Ovary (tissue), 9 donors: ENCODE data around the gene DACH1. TPM values are rescaled to one million over a fixed set of nuclear protein-coding genes. Genes with fewer than 3 reads are reported as not detected.

Experiments used
- DNase-seq, 5 donors: peaks; one replicate each; pipeline ENCODE4 v3.0.0-alpha.2; 2019 to 2020
- H3K27ac ChIP-seq, 2 donors: fragments of 200-600 bp; one replicate each; pipeline versions ENCODE4 v1.5.1 to v1.8.0; 2019 to 2022
- H3K27me3 ChIP-seq: fragments of 200-600 bp; one replicate; pipeline ENCODE4 v1.8.0; 2022
- H3K36me3 ChIP-seq: fragments of 200-600 bp; sonication (generic); one replicate; pipeline ENCODE4 v1.5.1; 2019
- H3K4me1 ChIP-seq: one replicate; pipeline ENCODE4 v1.8.1; 2013; ENCODE audit warnings: mild to moderate bottlenecking, moderate library complexity; ENCODE audit not compliant: insufficient read depth
- H3K4me3 ChIP-seq: fragments of 200-600 bp; sonication (generic); one replicate; pipeline ENCODE4 v1.5.1; 2017
- H3K9me3 ChIP-seq, 2 donors: fragments of 200-600 bp in 1 of 2; sonication (generic) in 1 of 2; one replicate each; pipeline versions ENCODE4 v1.5.1 to v1.8.1; 2013 to 2019; ENCODE audit warnings: mild to moderate bottlenecking in 1 of 2, moderate library complexity in 1 of 2
- CTCF ChIP-seq, 3 donors: fragments of 450-650 bp in 2 of 3; fragments of 200-600 bp in 1 of 3; IDR thresholded peaks; one replicate each; pipeline versions ENCODE4 v1.5.1 to v1.8.0; 2016 to 2022; ENCODE audit warnings: antibody characterized with exemption in 3 of 3, mild to moderate bottlenecking in 1 of 3
- EP300 ChIP-seq: sonication (generic); formaldehyde crosslinking; IDR thresholded peaks from one replicate; pipeline ENCODE4 v1.6.1; 2017; ENCODE audit warnings: antibody characterized with exemption
- POLR2A ChIP-seq: fragments of 450-650 bp; IDR thresholded peaks from one replicate; pipeline ENCODE4 v1.6.1; 2017; ENCODE audit warnings: antibody characterized with exemption, mild to moderate bottlenecking, moderate library complexity
- WGBS, 3 donors: extraction: QIAGEN DNeasy Blood & Tissue Kit in 1 of 3; methylation state at CpG; one replicate each; pipeline versions ENCODE4 v1.1.5 to v1.1.7; 2013 to 2017; 5-methylcytosine and 5-hydroxymethylcytosine counted together
- intact Hi-C, 4 donors: fragments of 100-400 bp; cut with DNase I; formaldehyde crosslinking; loops; one replicate each; pipeline versions ENCODE4 v1.11.0 to v1.15.1; 2022 to 2023
- polyA plus RNA-seq, 2 donors: library from polyadenylated mRNA; stranded (reverse); fragments of 200-250 nt in 1 of 2; fragments of 350-450 nt in 1 of 2; fragmentation: Illumina TruSeq in 1 of 2; extraction: RNeasy Lipid Tissue Mini Kit (QIAGEN cat#74804) in 1 of 2; gene quantifications; one replicate each; pipeline ENCODE4 v1.2.3, GENCODE V29; 2013 to 2014
- total RNA-seq, 7 donors: library from RNA; depleted of rRNA in 2 of 7; stranded (reverse); fragments of >200 nt in 2 of 7; fragmentation: NEBNext Ultra II Directional in 3 of 7; extraction: Animal tissue kit (Norgen Biotek cat#: 25700) in 3 of 7; gene quantifications; one replicate each; pipeline versions ENCODE4 v1.1.0 to v1.2.4, GENCODE V29; 2016 to 2023
- donor health status: DM: no; HTN: no; CAD: no; lungs with moderate emphysema.
- donor health status: DM: no; HTN: no; CAD: no.
- donor health status: Bipolar disorder and iron deficiency.
- donor health status: DM: yes; HTN: yes; CAD: no.
- donor health status: DM: no; HTN: no; CAD: no.
- donor health status: DM: yes; HTN: yes; CAD: no.

The DACH1 gene
- total and polyA plus RNA-seq, 9 donors: 0.91 to 3.2 (median 1.7) TPM

- Histone ChIP-seq H3K4me1 (no peaks in the 10 kb centered on the region), H3K9me3 (no peaks in the 10 kb centered on the region), H3K36me3 (no peaks in the 10 kb centered on the region), H3K27me3 (no peaks in the 10 kb centered on the region), H3K4me3 (no peak overlapping the region), H3K27ac (no peak overlapping the region)
- TF ChIP-seq EP300 (no peak), POLR2A (no peak), CTCF (IDR thresholded peaks at IDR 0.05) (no peak)
- intact Hi-C loops: no loop called here
- DNase-seq: no peak
- WGBS, 3 donors: 92 to 94% (median 94%) methylated on average over 2 of the region's 2 CpGs
These were observed 36.3 kb downstream of the DACH1 start for GRCh38 chr13:71830736-71831135.

DNA sequence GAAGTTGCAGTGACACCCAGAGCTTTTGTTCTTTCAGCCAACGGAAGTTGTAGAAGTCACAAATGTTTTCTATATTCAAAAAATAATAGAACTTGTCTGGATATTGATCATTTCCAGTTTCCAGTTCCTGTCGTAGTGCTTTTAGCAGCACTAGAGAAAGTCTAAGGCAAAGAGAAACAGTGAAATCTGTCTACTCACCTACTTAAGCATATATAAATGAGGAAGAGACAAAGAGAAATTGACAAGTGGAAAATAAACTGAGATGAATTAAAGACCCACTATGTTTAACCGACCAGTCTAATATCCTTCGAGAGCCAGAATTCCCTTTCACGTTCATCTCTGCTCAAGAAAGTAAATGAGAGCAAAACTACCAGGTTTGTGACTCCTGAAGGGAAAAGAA lies 36.7 kb downstream of the DACH1 start:
- intact Hi-C loops: no loop called here
- Histone ChIP-seq H3K27ac (no peak overlapping the region), H3K36me3 (no peaks in the 10 kb centered on the region), H3K9me3 (no peaks in the 10 kb centered on the region), H3K4me3 (no peak overlapping the region), H3K4me1 (no peaks in the 10 kb centered on the region), H3K27me3 (no peaks in the 10 kb centered on the region)
- TF ChIP-seq POLR2A (no peak), EP300 (no peak), CTCF (IDR thresholded peaks at IDR 0.05) (no peak)
- no peak for DNase-seq
- 84 to 87% (median 85%) methylated on average over 5 of the region's 5 CpGs for WGBS, 3 donors

DNA sequence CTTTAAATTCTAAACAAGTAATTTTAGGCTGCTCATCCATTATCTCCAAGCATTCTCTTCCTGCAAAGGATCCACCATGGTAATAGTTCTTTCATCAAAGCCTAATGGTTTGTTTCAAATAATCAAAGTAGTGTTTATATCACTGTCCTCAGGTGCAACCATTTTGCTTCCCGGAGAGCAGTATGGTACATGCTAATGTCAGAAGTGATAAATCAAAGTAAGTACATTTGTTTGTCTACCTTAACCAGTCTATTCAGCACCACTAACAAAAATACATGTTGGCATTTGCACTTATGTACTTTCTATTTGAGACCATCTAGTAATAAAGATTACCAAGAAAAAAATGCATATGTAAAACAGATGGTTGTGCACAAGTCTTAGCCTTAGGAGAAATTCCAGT lies 37.5 kb downstream of the DACH1 start:
- Histone ChIP-seq H3K27me3 (no peaks in the 10 kb centered on the region), H3K4me3 (no peak overlapping the region), H3K27ac (no peak overlapping the region), H3K36me3 (no peaks in the 10 kb centered on the region), H3K4me1 (no peaks in the 10 kb centered on the region), H3K9me3 (no peaks in the 10 kb centered on the region)
- intact Hi-C loops: no loop called here
- no peak for DNase-seq
- no peak for TF ChIP-seq POLR2A
- TF ChIP-seq CTCF (IDR thresholded peaks at IDR 0.05): no peak
- no peak for TF ChIP-seq EP300
- 58 to 77% (median 74%) methylated on average over 1 of the region's 1 CpG for WGBS, 3 donors

DNA sequence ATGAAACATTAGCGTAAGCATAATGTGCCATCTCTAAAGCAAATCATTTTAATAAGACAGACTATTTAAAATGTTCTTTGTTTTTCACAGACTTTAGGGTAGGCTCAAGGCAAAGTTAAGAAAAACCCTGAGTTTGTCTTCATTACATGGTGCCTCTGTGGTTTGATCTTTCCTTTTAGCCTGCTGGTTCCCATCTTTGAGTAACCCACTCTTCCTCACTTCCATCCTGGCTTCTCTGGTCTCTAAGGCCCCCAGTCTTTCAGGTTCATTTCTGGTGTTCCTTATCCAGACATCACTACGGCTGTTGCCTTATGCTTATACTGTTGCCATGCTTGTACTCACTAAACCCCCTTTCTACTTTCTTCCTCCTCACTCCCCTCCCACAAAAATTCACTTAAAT lies 38.4 kb downstream of the DACH1 start:
- Histone ChIP-seq H3K27me3 (no peaks in the 10 kb centered on the region), H3K4me3 (no peak overlapping the region), H3K27ac (no peak overlapping the region), H3K36me3 (no peaks in the 10 kb centered on the region), H3K4me1 (no peaks in the 10 kb centered on the region), H3K9me3 (no peaks in the 10 kb centered on the region)
- DNase-seq: no peak
- WGBS, 3 donors: 90 to 92% (median 90%) methylated on average over 2 of the region's 2 CpGs
- intact Hi-C loops: no loop called here
- TF ChIP-seq POLR2A (no peak), CTCF (IDR thresholded peaks at IDR 0.05) (no peak), EP300 (no peak)

- WGBS, 3 donors: 79 to 87% (median 85%) methylated on average over 6 of the region's 6 CpGs
- TF ChIP-seq POLR2A (no peak), CTCF (IDR thresholded peaks at IDR 0.05) (no peak), EP300 (no peak)
- H3K36me3 ChIP-seq: no peaks in the 10 kb centered on the region
- no peak overlapping the region for H3K4me3 ChIP-seq
- no peaks in the 10 kb centered on the region for H3K4me1 ChIP-seq
- no peak overlapping the region for H3K27ac ChIP-seq
- DNase-seq: no peak
- H3K27me3 ChIP-seq: no peaks in the 10 kb centered on the region
- intact Hi-C loops: no loop called here
- no peaks in the 10 kb centered on the region for H3K9me3 ChIP-seq
These were observed 38.9 kb downstream of the DACH1 start for GRCh38 chr13:71828117-71828516.
